Hematopoietic multipotent progenitor cell treated with erythropoietin and hydrocortisone succinate and interleukin-3 and kit ligand, for 15 days (in vitro differentiated cells): Measurements from ENCODE around the gene PHKB.

Experiments used
- DNase-seq: peaks from one replicate; pipeline ENCODE4 v3.0.0-alpha.2; 2015; ENCODE audit warnings: low spot score

Gene PHKB

DNA sequence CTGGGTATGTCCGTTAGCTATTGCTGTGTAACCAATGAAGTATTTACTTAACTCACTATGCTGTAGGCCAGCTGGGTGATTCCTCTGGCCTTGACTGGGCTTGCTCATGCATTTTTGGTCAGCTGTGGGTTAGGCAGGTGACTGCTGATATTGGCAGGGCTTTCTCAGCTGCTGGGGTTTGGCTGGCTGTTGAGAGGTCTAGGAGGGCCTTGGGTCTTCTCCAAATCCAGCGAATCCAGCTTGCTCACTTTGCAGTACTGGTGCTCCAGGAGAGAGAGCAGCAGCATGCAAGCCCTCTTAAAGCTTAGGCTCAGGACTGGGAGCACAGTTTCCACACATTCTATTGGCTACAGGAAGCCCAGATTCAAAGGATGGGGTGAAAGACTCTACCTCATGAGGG, 270.1 kb downstream of the PHKB start:
- no peak for DNase-seq

DNA sequence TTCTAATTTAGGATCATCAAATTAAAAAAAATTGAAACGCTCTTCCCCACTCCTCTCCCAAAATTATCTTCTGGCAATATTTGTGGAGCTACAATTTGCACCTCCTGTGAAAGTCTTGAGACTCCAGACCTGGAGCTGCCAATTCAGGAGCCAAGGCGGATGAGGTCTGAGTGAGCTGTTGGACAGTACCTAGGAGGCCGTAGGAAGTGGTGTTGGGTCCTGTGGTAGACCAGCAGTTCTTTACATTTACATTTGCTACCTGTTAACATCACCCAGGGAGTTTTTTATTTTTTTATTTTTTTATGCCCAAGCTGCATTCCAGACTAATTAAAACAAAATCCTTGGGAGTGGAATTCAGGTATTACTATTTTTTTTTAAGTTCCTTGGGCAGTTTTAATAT, 271.0 kb downstream of the PHKB start:
- DNase-seq, result no peak

DNA sequence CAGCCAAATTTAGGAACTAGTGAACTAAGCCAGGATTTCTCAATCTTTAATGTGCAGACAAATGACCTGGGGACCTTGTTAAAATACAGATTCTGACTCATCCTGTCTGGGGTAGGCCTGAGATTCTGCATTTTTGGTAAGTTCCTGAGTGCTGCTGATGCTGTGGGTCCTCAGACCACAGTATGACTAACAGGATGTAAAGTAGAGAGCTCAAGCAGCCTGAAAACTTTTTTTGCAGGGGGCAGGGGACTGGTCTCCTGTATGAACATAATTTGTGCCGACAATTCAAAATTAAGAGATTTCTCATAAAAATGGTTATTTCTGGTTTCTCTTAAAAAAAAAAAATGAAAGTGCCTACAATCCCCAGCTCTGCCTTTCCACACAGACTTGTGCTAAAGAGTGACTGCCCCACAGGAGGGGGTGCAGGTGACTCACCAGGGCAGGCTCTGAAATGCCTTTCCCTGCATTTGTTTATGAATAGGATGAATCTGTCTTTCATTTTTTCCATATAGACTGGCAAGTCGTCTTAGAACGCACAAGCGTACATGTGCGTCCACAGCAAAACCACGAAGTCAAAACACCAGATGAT, 271.5 kb downstream of the PHKB start:
- DNase-seq, result no peak

DNA sequence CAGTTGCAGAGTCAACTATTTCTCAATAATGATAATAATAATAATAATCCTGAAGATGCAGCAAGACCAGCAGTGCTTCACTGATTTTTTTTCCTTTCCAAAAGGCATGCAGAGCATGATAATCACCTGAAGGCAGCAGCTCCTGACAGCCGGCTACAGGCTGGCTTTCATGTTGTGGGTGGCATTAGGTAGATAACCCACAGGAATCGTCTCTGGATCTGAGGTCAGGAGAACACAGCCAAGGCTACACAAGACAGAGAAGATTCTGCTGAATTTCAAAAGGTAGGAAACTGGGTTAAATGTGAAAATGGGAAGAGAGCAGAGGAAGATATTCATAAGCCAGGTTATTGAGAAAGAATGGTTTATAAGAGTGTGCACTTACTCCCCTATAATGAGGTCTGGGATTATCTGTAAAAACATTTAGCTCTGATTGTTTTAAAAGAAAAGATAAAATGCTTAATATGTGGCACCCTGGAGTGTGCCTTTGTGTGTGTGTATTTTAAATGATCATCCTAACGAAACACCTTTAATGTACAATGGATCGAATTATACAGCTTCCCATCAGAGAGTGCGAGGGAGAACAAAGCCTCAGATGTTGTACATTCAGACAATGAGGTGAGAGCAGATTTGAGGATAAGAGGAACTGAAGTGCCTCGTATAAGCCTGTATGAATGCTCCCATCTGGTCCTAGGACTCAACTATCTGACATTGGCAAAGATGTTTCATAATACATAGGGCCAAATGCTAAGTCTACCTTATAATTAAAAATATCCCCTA, 273.1 kb downstream of the PHKB start:
- DNase-seq, result no peak

DNA sequence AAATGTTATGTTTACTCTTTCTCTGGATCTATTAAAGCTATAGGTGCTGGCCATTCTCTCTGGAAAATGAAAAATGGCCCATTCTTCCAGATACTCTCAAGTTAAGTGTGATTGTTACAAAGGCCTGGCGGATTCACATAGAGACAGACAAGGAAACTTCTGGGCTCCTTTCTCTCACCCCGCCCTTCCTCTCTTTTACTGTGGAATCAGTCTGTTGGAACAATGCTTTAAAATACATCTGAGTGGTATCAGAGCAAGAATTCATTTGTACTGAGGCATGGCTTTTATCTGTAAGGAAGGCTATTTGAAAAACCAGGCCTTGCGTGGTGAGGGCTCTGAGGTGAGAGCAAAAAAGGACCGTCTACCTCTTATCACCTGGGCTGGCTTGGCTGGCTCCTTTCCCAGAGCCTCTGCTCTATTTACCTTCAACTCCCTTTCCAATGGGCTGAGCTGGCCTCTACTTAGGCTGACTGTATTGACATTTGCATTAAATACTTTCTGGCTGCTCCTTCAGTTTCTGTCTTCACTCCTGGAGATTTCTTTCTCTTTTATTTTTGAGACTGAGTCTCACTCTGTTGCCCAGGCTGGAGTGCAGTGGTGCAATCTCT, 274.0 kb downstream of the PHKB start:
- no peak for DNase-seq

DNA sequence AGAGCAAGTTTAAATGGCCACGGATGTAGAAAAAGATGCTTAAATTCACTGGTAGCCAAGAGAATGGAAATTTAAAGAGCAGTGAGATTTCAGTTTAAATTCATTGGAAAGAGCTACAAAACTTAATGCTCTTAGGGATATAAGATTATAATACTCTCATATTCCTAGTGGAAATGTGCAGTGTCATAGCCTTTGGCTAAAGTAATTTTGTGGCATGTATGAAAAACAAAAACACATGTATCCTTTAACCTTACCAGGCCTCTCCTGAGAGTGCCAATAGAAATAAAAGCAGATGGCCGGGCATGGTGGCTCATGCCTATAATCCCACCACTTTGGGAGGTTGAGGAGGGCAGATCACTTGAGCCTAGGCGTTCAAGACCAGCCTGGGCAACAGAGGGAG, 289.2 kb downstream of the PHKB start:
- no peak for DNase-seq
